SK-N-DZ (cell line): ENCODE results near the gene RETN. TPM values are rescaled to one million over a fixed set of nuclear protein-coding genes. Genes with fewer than 3 reads are reported as not detected.

Experiments used
- DNase-seq: peaks from one replicate; pipeline ENCODE4 v3.0.0-alpha.2; 2015; ENCODE audit warnings: low spot score
- polyA plus RNA-seq, 2 experiments: library from polyadenylated mRNA; depleted of rRNA; stranded (reverse); fragments of >200 nt; gene quantifications; 2 replicates each; pipeline ENCODE4 v1.2.3, GENCODE V29; 2014

The RETN gene
- not detected in 2 replicates for polyA plus RNA-seq (2014; cell fraction: cytosol; rRNA removed)
- not detected in 2 replicates for polyA plus RNA-seq (2014; cell fraction: nucleus; rRNA removed)

- no peak for DNase-seq
Observed at GRCh38 chr19:7668842-7669241, at the start of gene RETN. Gene RETN (plus strand): TSS chr19:7669049. CDS start chr19:7669327, 278 bp downstream.

- no peak for DNase-seq
Observed at GRCh38 chr19:7619671-7620441, 49.0 kb upstream of the RETN start.

- no peak for DNase-seq
Observed at GRCh38 chr19:7620442-7621412, 48.1 kb upstream of the RETN start.

- no peak for DNase-seq
Observed at GRCh38 chr19:7622933-7623685, 45.7 kb upstream of the RETN start.

GRCh38 chr19:7623725-7624603, 44.9 kb upstream of the RETN start:
- no peak for DNase-seq

- no peak for DNase-seq
Observed at GRCh38 chr19:7624810-7625209, 44.0 kb upstream of the RETN start.

GRCh38 chr19:7625763-7626372, 43.0 kb upstream of the RETN start:
- no peak for DNase-seq

- no peak for DNase-seq
Observed at GRCh38 chr19:7627166-7627565, 41.7 kb upstream of the RETN start.

- no peak for DNase-seq
Observed at GRCh38 chr19:7628589-7629311, 40.1 kb upstream of the RETN start.

GRCh38 chr19:7629347-7630054, 39.3 kb upstream of the RETN start, which contains the start of the genes PET100 and XAB2:
Gene PET100 (plus strand): TSS chr19:7629793. CDS start chr19:7629834, 41 bp downstream.
Gene XAB2 (minus strand): TSS chr19:7629545. CDS start chr19:7629527, 18 bp downstream.
- DNase-seq, result peak; percentile 98

GRCh38 chr19:7631577-7631976, 37.3 kb upstream of the RETN start:
- DNase-seq, result no peak

- DNase-seq, result no peak
Observed at GRCh38 chr19:7632340-7633203, 36.3 kb upstream of the RETN start.

- DNase-seq, result no peak
Observed at GRCh38 chr19:7633698-7634097, 35.2 kb upstream of the RETN start, which contains the start of gene PCP2. Gene PCP2 (minus strand): TSS chr19:7633719. CDS start chr19:7633457, 262 bp downstream.

GRCh38 chr19:7635670-7636069, 33.2 kb upstream of the RETN start:
- no peak for DNase-seq

GRCh38 chr19:7636317-7636690, 32.5 kb upstream of the RETN start:
- DNase-seq, result no peak

GRCh38 chr19:7636691-7637373, 32.0 kb upstream of the RETN start, which contains the start of gene STXBP2:
Gene STXBP2 (plus strand): TSS chr19:7637110. CDS start chr19:7637150, 40 bp downstream.
- DNase-seq, result no peak
